ENCODE measurements around the gene UIMC1.

DNA sequence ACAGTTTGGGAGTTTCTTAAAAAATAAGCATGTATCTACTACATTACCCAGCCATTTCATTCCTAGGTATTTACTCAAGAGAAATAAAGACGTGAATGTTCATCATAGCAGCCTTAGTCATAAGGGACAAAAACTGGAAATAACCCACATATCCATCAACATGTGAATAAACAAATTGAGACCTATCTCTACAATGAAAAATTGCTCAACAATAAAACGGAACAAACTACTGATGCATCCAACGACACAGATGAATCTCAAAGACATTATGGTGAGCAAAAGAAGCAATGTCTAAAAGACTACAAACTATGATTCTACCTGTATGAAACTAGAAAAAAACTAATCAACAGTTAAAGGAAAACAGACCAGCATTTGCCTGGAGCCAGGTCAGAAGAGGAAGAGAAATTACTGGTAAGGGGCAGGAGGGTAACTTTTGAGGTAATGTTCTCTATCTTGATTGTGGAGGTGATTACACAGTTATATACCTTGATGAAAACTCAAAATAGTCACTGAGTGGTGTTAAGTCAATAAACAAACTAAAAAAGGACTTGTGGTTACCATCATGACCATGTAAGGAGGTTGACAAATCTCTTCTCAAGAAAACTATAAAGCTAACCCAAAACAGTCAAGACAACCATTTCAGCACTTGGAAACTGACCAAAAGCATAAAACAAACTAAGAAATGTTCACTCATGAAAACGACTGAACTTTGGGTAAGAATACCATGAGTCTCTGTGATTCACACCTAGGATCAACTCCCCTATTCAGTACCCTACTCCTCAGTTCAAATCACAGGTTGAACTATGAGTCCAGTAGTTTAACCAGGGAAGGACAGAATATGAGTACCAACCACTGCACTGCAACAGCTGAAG lies 10.4 kb downstream of the UIMC1 start:
- TF ChIP-seq POLR2A (IDR thresholded peaks at IDR 0.05) = no peak
- TF ChIP-seq, protein P1, sequence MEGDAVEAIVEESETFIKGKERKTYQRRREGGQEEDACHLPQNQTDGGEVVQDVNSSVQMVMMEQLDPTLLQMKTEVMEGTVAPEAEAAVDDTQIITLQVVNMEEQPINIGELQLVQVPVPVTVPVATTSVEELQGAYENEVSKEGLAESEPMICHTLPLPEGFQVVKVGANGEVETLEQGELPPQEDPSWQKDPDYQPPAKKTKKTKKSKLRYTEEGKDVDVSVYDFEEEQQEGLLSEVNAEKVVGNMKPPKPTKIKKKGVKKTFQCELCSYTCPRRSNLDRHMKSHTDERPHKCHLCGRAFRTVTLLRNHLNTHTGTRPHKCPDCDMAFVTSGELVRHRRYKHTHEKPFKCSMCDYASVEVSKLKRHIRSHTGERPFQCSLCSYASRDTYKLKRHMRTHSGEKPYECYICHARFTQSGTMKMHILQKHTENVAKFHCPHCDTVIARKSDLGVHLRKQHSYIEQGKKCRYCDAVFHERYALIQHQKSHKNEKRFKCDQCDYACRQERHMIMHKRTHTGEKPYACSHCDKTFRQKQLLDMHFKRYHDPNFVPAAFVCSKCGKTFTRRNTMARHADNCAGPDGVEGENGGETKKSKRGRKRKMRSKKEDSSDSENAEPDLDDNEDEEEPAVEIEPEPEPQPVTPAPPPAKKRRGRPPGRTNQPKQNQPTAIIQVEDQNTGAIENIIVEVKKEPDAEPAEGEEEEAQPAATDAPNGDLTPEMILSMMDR (IDR thresholded peaks at IDR 0.05) = no peak

Data from tibial nerve (tissue), 3 donors.